Sigmoid colon (tissue), 4 donors: ENCODE results near the gene MAD1L1.

ENCODE experiments used
- CTCF ChIP-seq, 4 experiments: fragments of 450-650 bp in 3 of 4; fragments of 200-600 bp in 1 of 4; IDR thresholded peaks; one replicate each; pipeline ENCODE4 v1.5.1; 2016 to 2019; ENCODE audit warnings: antibody characterized with exemption in 4 of 4, mild to moderate bottlenecking in 3 of 4, moderate library complexity in 2 of 4
- EP300 ChIP-seq, 4 donors: sonication (generic); formaldehyde crosslinking; IDR thresholded peaks; one replicate each; pipeline ENCODE4 v1.6.1; 2017; ENCODE audit warnings: antibody characterized with exemption in 4 of 4
- POLR2A ChIP-seq, 2 donors: fragments of 450-650 bp; IDR thresholded peaks; one replicate each; pipeline ENCODE4 v1.6.1; 2016; ENCODE audit warnings: antibody characterized with exemption in 2 of 2, mild to moderate bottlenecking in 2 of 2, moderate library complexity in 2 of 2
- POLR2AphosphoS5 ChIP-seq, 4 donors: sonication (generic); formaldehyde crosslinking; IDR thresholded peaks; one replicate each; pipeline ENCODE4 v1.6.1; 2017; ENCODE audit warnings: antibody characterized with exemption in 4 of 4

- TF ChIP-seq CTCF (IDR thresholded peaks at IDR 0.05): no peak
- no peak for TF ChIP-seq POLR2A (IDR thresholded peaks at IDR 0.05)
- TF ChIP-seq POLR2AphosphoS5 (IDR thresholded peaks at IDR 0.05): no peak
- no peak for TF ChIP-seq EP300 (IDR thresholded peaks at IDR 0.05)
Measured at GRCh38 chr7:1842321-1843221, 390.2 kb downstream of the MAD1L1 start.
